Activated CD4-positive, CD25-positive, alpha-beta regulatory T cell treated with anti-CD3 and anti-CD28 coated beads, Interleukin-2, amount 50 U/mL, for 16 hours (primary cell): ENCODE results near the gene PPP1R16B.

Source experiments
- DNase-seq: peaks from one replicate; pipeline ENCODE4 v3.0.0-alpha.2; 2020; ENCODE audit warnings: low read depth, low spot score

The PPP1R16B gene

DNA sequence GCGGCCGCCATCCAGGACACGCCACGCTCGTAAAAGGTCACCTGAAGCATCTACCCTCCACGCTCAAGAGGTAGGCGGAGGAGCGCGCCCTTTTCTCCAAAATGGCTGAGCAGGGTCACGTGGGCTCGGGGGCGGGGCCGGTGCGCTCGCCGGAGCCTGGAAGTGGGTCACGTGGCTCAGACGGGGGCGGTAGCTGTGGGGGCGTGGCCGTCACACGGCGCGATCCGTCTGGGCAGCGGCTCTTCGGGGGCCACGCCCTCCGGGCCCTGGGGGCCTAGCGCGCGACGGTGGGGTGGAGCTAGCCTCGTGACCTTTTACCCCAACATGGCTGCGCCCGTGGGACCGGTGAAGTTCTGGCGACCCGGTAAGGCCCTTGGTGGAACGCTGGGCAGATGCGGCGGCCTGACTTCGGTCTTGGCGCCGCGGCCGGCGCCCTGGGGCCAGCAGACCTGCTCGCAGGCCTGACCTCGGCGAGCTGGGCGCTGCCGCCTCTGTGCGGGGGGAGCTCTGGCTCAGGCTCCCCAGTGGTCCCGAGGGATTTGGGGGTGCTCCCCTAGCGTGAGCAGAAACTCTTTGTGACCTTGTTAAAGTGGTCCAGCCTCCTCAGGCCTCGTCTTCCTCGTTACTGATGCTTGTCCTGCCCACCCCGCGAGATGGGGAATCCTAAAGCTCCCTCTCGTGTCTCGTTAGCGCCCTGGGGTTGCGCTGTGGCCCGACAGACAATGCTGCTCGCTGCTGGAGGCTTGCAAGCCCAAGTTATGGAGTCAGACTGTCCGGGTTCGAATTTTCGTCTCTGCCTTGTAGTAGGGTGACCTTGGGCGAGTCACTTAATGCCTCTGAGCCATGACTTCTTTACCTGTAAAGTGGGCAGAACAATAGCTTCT lies 156.8 kb downstream of the PPP1R16B start, which contains the start of gene DHX35:
Gene DHX35 (plus strand): TSS at position 301 of the 884 bp plus-strand sequence. CDS start 24 bp downstream, at position 325.
- peak; percentile 96 for DNase-seq

DNA sequence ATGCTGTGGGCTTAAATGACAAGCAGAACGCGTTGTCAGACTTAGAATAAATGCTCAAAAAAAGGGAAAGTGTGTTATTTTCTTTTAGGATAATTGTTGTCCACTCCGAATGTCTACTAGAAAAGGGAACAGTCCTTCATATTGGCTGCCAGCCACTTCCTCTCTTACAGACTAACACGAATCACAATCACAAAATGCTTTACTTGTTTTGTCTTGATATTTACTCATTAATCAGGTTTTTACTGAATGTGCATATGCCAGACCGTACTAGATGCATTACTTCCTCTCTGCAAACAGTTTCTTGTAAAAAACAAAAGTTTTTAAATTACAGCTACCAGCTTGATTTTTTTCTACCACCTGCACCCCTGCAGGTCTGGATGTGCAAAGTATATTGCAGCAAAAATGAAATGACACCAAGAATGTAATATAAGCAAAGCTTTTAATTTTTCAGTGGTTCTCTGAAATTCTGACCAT lies 157.5 kb downstream of the PPP1R16B start:
- no peak for DNase-seq

DNA sequence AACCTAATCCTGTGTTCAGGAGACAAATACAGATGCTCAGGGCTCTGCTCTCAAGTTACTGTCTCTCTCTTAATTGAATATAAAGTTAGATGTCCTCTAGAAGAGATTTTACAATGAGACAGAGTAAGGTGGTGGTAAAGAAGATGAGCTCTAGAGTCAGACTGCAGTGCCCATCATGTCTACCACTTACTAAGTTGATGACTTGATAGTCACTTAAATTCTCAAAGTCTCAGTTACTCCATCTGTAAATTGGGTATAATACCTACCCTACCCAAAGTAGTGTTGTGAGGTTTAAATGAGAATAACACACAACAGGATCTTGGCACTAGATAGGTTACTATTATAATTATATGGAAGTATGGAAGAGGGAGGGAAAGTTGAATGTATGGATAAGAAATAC lies 158.2 kb downstream of the PPP1R16B start:
- DNase-seq: no peak

DNA sequence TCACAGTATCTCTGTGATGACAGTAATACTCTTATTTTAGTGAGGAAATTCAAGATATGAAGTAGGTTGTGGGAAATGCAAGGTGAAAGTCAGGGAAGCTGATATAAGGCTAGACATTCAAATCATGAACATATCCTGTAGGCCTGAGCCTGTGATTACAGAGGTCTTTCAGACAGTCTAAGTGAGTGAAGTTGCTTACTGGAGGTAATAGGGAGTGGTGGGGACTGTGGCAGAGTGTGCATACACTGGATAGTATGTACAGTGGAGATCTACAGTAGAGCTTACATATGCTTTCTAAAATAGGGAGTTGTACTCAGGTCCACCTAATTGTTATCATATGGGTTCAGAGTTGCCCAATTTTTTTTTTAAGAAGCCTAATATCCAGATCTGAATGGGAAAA lies 159.8 kb downstream of the PPP1R16B start:
- no peak for DNase-seq

DNA sequence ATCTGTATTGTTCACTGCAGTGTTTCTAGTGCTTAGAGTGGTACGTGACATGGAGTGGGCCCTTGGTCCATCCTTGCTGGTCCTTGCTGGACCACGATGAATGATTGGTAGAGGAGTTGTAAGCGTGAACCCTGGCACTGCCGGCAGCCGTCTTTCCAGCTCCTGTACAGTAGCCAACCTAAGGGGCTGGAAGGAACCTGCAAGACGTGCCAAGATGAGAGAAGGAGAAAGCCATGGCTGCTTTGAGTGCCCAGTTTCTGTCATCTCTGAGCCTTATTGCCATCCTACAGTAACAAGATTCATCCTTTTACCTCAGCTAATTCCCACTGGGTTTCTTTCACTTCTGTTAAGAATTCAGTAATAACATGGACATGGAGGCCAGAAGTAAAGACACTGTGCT lies 162.6 kb downstream of the PPP1R16B start:
- DNase-seq: no peak

DNA sequence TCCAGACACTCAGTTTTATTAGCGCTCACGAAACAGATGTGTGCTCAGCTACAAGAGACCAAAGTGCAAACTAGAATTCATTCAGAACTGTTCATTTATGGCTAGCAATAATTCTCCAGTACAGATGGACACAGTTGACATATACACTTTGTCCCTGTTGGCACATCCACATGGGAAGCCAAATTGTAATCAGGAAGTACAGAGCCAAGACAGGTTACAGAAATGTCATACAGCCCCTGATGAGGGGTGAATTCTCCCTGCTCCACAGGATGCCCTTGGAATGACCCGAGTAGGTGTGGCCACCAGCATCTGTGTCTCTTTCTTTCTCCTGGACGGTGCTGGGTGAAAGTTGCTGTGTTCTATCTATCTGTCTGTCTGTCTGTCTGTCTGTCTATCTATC lies 164.2 kb downstream of the PPP1R16B start:
- DNase-seq: no peak

DNA sequence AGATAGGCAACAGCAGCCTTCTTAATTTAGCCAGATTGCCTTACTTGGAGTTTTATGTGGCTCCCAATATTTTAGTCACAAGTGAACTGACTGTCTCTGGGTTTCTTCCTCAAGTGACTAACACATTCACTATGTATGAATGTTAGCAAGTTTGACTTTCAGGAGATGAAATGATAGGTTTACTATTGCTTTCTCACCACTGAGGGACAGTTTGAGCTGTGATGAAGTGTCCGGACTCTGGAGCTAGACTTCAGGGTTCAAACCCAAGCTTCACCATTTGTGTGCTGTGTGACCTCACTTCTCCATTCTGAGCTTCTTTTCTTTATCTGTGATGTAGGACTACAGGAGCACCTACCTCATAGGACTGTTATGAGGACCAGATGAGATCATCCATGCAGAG lies 164.8 kb downstream of the PPP1R16B start:
- DNase-seq: no peak
